H1 (cell line): Measurements from ENCODE around the gene PGM1. TPM values are rescaled to one million over a fixed set of nuclear protein-coding genes. Genes with fewer than 3 reads are reported as not detected.

Source experiments
- CTCF ChIA-PET: fragments of 300-600 bp; sonication (Branson Sonifier 250); formaldehyde crosslinking; loops from one replicate; lab custom pipeline; 2021; ENCODE audit not compliant: partially characterized antibody; lab: Charles Lee
- POLR2A ChIA-PET: fragments of 300-600 bp; sonication (Branson Sonifier 250); formaldehyde crosslinking; loops from one replicate; lab custom pipeline; 2021; ENCODE audit warnings: inconsistent platforms; ENCODE audit not compliant: partially characterized antibody; lab: Charles Lee
- DNase-seq, 2 experiments: peaks; one replicate each; pipeline versions ENCODE4 v3.0.0 to v3.0.0-alpha.2; 2010 to 2022; ENCODE audit warnings: low spot score in 2 of 2, low read depth in 1 of 2, mixed read lengths in 1 of 2
- FAIRE-seq: peaks from 2 replicates; lab custom pipeline; 2011; peaks lifted over from hg19 to GRCh38; lab: Jason Lieb, UNC
- H2AFZ ChIP-seq: 2 replicates; pipeline ENCODE4 v1.8.1; 2012; ENCODE audit warnings: low read length, inconsistent platforms
- H2AK5ac ChIP-seq: 2 replicates; pipeline ENCODE4 v1.6.1; 2013; ENCODE audit warnings: low read depth, low read length
- H2BK120ac ChIP-seq: replicated peaks from 2 replicates; pipeline ENCODE3; 2013; ENCODE audit warnings: low read depth, low read length, inconsistent platforms
- H2BK12ac ChIP-seq: 2 replicates; pipeline ENCODE4 v1.6.1; 2013; ENCODE audit warnings: low read depth, low read length
- H2BK15ac ChIP-seq: 2 replicates; pipeline ENCODE4 v1.6.1; 2013; ENCODE audit warnings: low read length
- H2BK20ac ChIP-seq: 2 replicates; pipeline ENCODE4 v1.6.1; 2013; ENCODE audit warnings: low read length
- H2BK5ac ChIP-seq: 2 replicates; pipeline ENCODE4 v1.6.1; 2013; ENCODE audit warnings: low read depth, low read length
- H3K14ac ChIP-seq: 2 replicates; pipeline ENCODE4 v1.6.1; 2013; ENCODE audit warnings: inconsistent platforms; ENCODE audit not compliant: insufficient read length
- H3K18ac ChIP-seq: 2 replicates; pipeline ENCODE4 v1.6.1; 2013; ENCODE audit warnings: low read length; ENCODE audit errors: extremely low read depth
- H3K23ac ChIP-seq: 2 replicates; pipeline ENCODE4 v1.6.1; 2013; ENCODE audit warnings: inconsistent platforms; ENCODE audit not compliant: insufficient read length
- H3K23me2 ChIP-seq: 2 replicates; pipeline ENCODE4 v1.6.1; 2013; ENCODE audit warnings: low read depth, low read length
- H3K27ac ChIP-seq: 2 replicates; pipeline ENCODE4 v1.6.1; 2011; ENCODE audit warnings: low read depth, low read length, inconsistent platforms
- H3K27me3 ChIP-seq, 4 experiments: replicated peaks in 1 of 4; 1 replicate in 1 of 4; 2 replicates in 3 of 4; pipeline versions ENCODE4 v1.6.1 to v1.8.1; 2011 to 2013; ENCODE audit warnings: low read length in 3 of 4, mild to moderate bottlenecking in 3 of 4, inconsistent platforms in 2 of 4, mixed read lengths in 2 of 4, moderate library complexity in 1 of 4; ENCODE audit not compliant: control insufficient read depth in 3 of 4, insufficient read depth in 3 of 4; ENCODE audit errors: extremely low read depth in 1 of 4
- H3K36me3 ChIP-seq, 4 experiments: 2 replicates each; pipeline versions ENCODE4 v1.6.1 to v1.8.1; 2011 to 2013; ENCODE audit warnings: mild to moderate bottlenecking in 4 of 4, low read length in 3 of 4, moderate library complexity in 2 of 4, control low read depth in 1 of 4, inconsistent platforms in 1 of 4; ENCODE audit not compliant: insufficient read depth in 4 of 4, control insufficient read depth in 2 of 4
- H3K4ac ChIP-seq: replicated peaks from 2 replicates; pipeline ENCODE3; 2013; ENCODE audit warnings: low read length, low read depth, mixed read lengths, inconsistent platforms; ENCODE audit not compliant: insufficient read length
- H3K4me1 ChIP-seq, 4 experiments: replicated peaks in 1 of 4; 1 replicate in 1 of 4; 2 replicates in 3 of 4; pipeline versions ENCODE4 v1.6.1 to v1.8.1; 2011 to 2013; ENCODE audit warnings: low read length in 3 of 4, inconsistent platforms in 2 of 4, mixed read lengths in 1 of 4; ENCODE audit not compliant: insufficient read depth in 4 of 4, control insufficient read depth in 3 of 4
- H3K4me2 ChIP-seq, 2 experiments: 2 replicates each; pipeline versions ENCODE4 v1.6.1 to v1.8.1; 2011 to 2013; ENCODE audit warnings: low read depth in 2 of 2, low read length in 2 of 2, control low read depth in 1 of 2, inconsistent platforms in 1 of 2, mild to moderate bottlenecking in 1 of 2; ENCODE audit not compliant: insufficient read depth in 1 of 2
- H3K4me3 ChIP-seq, 4 experiments: fragments of 200-600, 300-600 bp in 1 of 4; sonication (generic), shearing (Covaris generic), sonication (Bioruptor Twin) in 1 of 4; 2 replicates each; pipeline versions ENCODE4 v1.5.1 to v1.8.1; 2011 to 2016; ENCODE audit warnings: low read length in 4 of 4, low read depth in 3 of 4, control low read depth in 2 of 4, inconsistent platforms in 2 of 4, mild to moderate bottlenecking in 2 of 4, mixed read lengths in 1 of 4, moderate library complexity in 1 of 4; ENCODE audit not compliant: insufficient read depth in 2 of 4; ENCODE audit errors: extremely low read depth in 1 of 4
- H3K56ac ChIP-seq: replicated peaks from 2 replicates; pipeline ENCODE3; 2013; ENCODE audit warnings: low read depth, mild to moderate bottlenecking, mixed read lengths, low read length, inconsistent platforms; ENCODE audit not compliant: insufficient read length
- H3K79me1 ChIP-seq: 2 replicates; pipeline ENCODE4 v1.6.1; 2013; ENCODE audit warnings: low read depth, low read length, control low read depth
- H3K79me2 ChIP-seq, 2 experiments: 2 replicates each; pipeline versions ENCODE4 v1.6.1 to v1.8.1; 2012 to 2013; ENCODE audit warnings: low read length in 2 of 2, mild to moderate bottlenecking in 2 of 2, inconsistent platforms in 1 of 2; ENCODE audit not compliant: insufficient read depth in 2 of 2, control insufficient read depth in 1 of 2
- H3K9ac ChIP-seq, 4 experiments: replicated peaks in 1 of 4; 1 replicate in 1 of 4; 2 replicates in 3 of 4; pipeline versions ENCODE4 v1.6.1 to v1.8.1; 2011 to 2013; ENCODE audit warnings: low read depth in 3 of 4, low read length in 3 of 4, control low read depth in 2 of 4, mild to moderate bottlenecking in 2 of 4, moderate library complexity in 2 of 4, inconsistent platforms in 1 of 4; ENCODE audit errors: extremely low read depth in 1 of 4
- H3K9me3 ChIP-seq, 2 experiments: 2 replicates each; pipeline versions ENCODE4 v1.6.1 to v1.8.1; 2012 to 2013; ENCODE audit warnings: mild to moderate bottlenecking in 2 of 2, moderate library complexity in 2 of 2, control low read depth in 1 of 2, inconsistent platforms in 1 of 2, low read depth in 1 of 2, low read length in 1 of 2, mixed read lengths in 1 of 2; ENCODE audit not compliant: insufficient read depth in 2 of 2
- H4K20me1 ChIP-seq, 2 experiments: replicated peaks in 1 of 2; 2 replicates each; pipeline versions ENCODE3 to v1.8.1; 2011 to 2013; ENCODE audit warnings: inconsistent platforms in 2 of 2, low read length in 2 of 2, mild to moderate bottlenecking in 1 of 2; ENCODE audit not compliant: insufficient read depth in 2 of 2, control insufficient read depth in 1 of 2
- H4K5ac ChIP-seq: 2 replicates; pipeline ENCODE4 v1.6.1; 2013; ENCODE audit warnings: low read length, low read depth, mixed read lengths, inconsistent platforms; ENCODE audit not compliant: insufficient read length
- H4K8ac ChIP-seq: 2 replicates; pipeline ENCODE4 v1.8.0; 2013; ENCODE audit warnings: mild to moderate bottlenecking, moderate library complexity, low read length, inconsistent platforms; ENCODE audit not compliant: insufficient read depth; ENCODE audit errors: extremely low read depth
- H4K91ac ChIP-seq: replicated peaks from 2 replicates; pipeline ENCODE3; 2013; ENCODE audit warnings: low read length, mixed read lengths, inconsistent platforms; ENCODE audit not compliant: insufficient read length
- HDAC2 ChIP-seq, 2 experiments: fragments of 300-600 bp in 1 of 2; sonication (generic) in 1 of 2; IDR thresholded peaks; 2 replicates each; pipeline ENCODE4 v1.6.1; 2011 to 2012; ENCODE audit warnings: low read depth in 2 of 2, low read length in 2 of 2, mild to moderate bottlenecking in 2 of 2, moderate library complexity in 2 of 2, borderline replicate concordance in 1 of 2, inconsistent platforms in 1 of 2
- RAD21 ChIP-seq, 2 experiments: IDR thresholded peaks in 1 of 2; conservative IDR thresholded peaks in 1 of 2; 2 replicates each; pipeline ENCODE4 v1.6.1; 2011; ENCODE audit warnings: low read depth in 2 of 2, low read length in 2 of 2, improper control_type of control experiment in 1 of 2, inconsistent platforms in 1 of 2, mild to moderate bottlenecking in 1 of 2, moderate library complexity in 1 of 2
- WGBS, 2 experiments: shearing (Covaris generic) in 1 of 2; methylation state at CpG; one replicate each; pipeline versions ENCODE4 v1.1.6 to v1.1.7; 2013 to 2015; ENCODE audit warnings: low lambda C conversion rate in 2 of 2, mixed read lengths in 2 of 2, inconsistent platforms in 1 of 2, low coverage in 1 of 2, missing lambda C conversion rate in 1 of 2; ENCODE audit not compliant: insufficient replicate concordance in 2 of 2, insufficient coverage in 1 of 2, insufficient read length in 1 of 2; ENCODE audit errors: extremely low coverage in 1 of 2, missing lambda C conversion rate in 1 of 2; 5-methylcytosine and 5-hydroxymethylcytosine counted together
- polyA plus RNA-seq, 7 experiments: library from polyadenylated mRNA; depleted of rRNA in 3 of 7; stranded (reverse) in 5 of 7; unstranded in 2 of 7; fragments of >200 nt in 5 of 7; fragments of 200-250 nt in 2 of 7; gene quantifications; 1 replicate in 5 of 7; 2 replicates in 1 of 7; 4 replicates in 1 of 7; pipeline versions ENCODE4 v1.2.1 to v1.2.3, GENCODE V29; 2011 to 2013; ENCODE audit warnings: missing spikeins in 2 of 7, mixed read lengths in 2 of 7
- total RNA-seq: library from RNA; stranded (reverse); fragmentation: NEBNext Ultra II Directional; extraction: Animal tissue kit (Norgen Biotek cat#: 25700); gene quantifications from 2 replicates; pipeline ENCODE4 v1.2.1, GENCODE V29; 2021

The PGM1 gene
- total and polyA plus RNA-seq, 2 of the 8 experiments (the other 6 are each of a cell fraction or from before 2014, with no cell fraction given) = 33.0 to 65.4 TPM

- Histone ChIP-seq H3K9ac (no peak overlapping the region), H3K23ac (no peak overlapping the region), H3K56ac (no peak overlapping the region), H3K79me2 (no peaks in the 10 kb centered on the region), H3K9me3 (no peaks in the 10 kb centered on the region), H3K23me2 (0 out of 2 replicates have a peak, but pooled peaks cover 2% of the 10 kb centered on the region), H3K4me2 (no peak overlapping the region), H2BK20ac (no peak overlapping the region), H2AFZ (no peak overlapping the region), H4K8ac (no peak overlapping the region), H3K79me1 (peaks cover 2% of the 10 kb centered on the region), H2AK5ac (no peak overlapping the region), H3K18ac (no peak overlapping the region), H3K14ac (no peak overlapping the region), H2BK12ac (no peak overlapping the region), H3K27me3 (no peaks in the 10 kb centered on the region), H3K36me3 (no peaks in the 10 kb centered on the region), H2BK15ac (no peak overlapping the region), H3K4me3 (no peak overlapping the region), H3K27ac (no peak overlapping the region), H4K91ac (no peak overlapping the region), H3K4me1 (peaks cover 0 to 3% (median 0%) of the 10 kb centered on the region in 4 experiments; a peak in 2 of 7 replicates), H4K20me1 (no peaks in the 10 kb centered on the region), H2BK5ac (no peak overlapping the region), H2BK120ac (no peak overlapping the region), H4K5ac (no peak overlapping the region), H3K4ac (no peak overlapping the region)
- FAIRE-seq (no peak), DNase-seq (no peak)
- 81% methylated on average over 7 of the region's 7 CpGs; no CpG with 5 or more reads in 1 of the 2 experiments for WGBS, 2 experiments
- peak; percentile 6 to 37; a peak in 1 of 4 replicates for TF ChIP-seq RAD21 (IDR thresholded peaks at IDR 0.05 in 1 of 2, conservative IDR thresholded peaks at IDR 0.05 in 1 of 2; ENCODE audit: low read depth in 2 of 2, low read length in 2 of 2)
- no peak for TF ChIP-seq HDAC2 (IDR thresholded peaks at IDR 0.05; ENCODE audit: borderline replicate concordance in 1 of 2, low read depth in 2 of 2, low read length in 2 of 2)
- ChIA-PET POLR2A (interaction anchor here (1.2 to 1.4 kb wide), 2 partner anchors 12 to 623 kb away, joined by 3 to 4 read pairs; no protein-coding TSS in a partner anchor), CTCF (interaction anchor here (0.5 to 2.8 kb wide), 13 partner anchors 10 to 634 kb away, joined by 3 to 12 read pairs (median 6); no protein-coding TSS in a partner anchor)
These were observed 29.8 kb downstream of the PGM1 start for GRCh38 chr1:63622849-63623566.
